Breast epithelium (tissue), 4 donors: ENCODE results near the gene LAIR2. TPM values are rescaled to one million over a fixed set of nuclear protein-coding genes. Genes with fewer than 3 reads are reported as not detected.

Experiments used
- DNase-seq, 2 donors: peaks; one replicate each; pipeline ENCODE4 v3.0.0-alpha.2; 2019; ENCODE audit warnings: low spot score in 2 of 2
- H3K27ac ChIP-seq, 2 donors: fragments of 200-600 bp; sonication (generic) in 1 of 2; one replicate each; pipeline ENCODE4 v1.5.1; 2016 to 2019; ENCODE audit warnings: mild to moderate bottlenecking in 1 of 2
- H3K27me3 ChIP-seq, 2 donors: fragments of 200-600 bp; sonication (generic) in 1 of 2; one replicate each; pipeline versions ENCODE4 v1.5.1 to v1.6.0; 2017 to 2019; ENCODE audit warnings: control low read depth in 1 of 2, mild to moderate bottlenecking in 1 of 2
- H3K36me3 ChIP-seq: fragments of 200-600 bp; one replicate; pipeline ENCODE4 v1.5.1; 2019
- H3K4me1 ChIP-seq, 2 donors: fragments of 200-600 bp; sonication (generic); one replicate each; pipeline ENCODE4 v1.5.1; 2016 to 2019; ENCODE audit warnings: control low read depth in 1 of 2
- H3K4me3 ChIP-seq, 3 donors: fragments of 200-600 bp; sonication (generic); 1 replicate in 2 of 3; 2 replicates in 1 of 3; pipeline ENCODE4 v1.5.1; 2016 to 2019; ENCODE audit warnings: mild to moderate bottlenecking in 3 of 3, moderate library complexity in 2 of 3
- H3K9me3 ChIP-seq, 2 donors: fragments of 200-600 bp; sonication (generic) in 1 of 2; one replicate each; pipeline ENCODE4 v1.5.1; 2016 to 2019; ENCODE audit warnings: control low read depth in 1 of 2
- POLR2A ChIP-seq: fragments of 450-650 bp; IDR thresholded peaks from one replicate; pipeline ENCODE4 v1.6.1; 2016; ENCODE audit warnings: antibody characterized with exemption, mild to moderate bottlenecking, moderate library complexity
- POLR2AphosphoS5 ChIP-seq, 3 donors: sonication (generic); formaldehyde crosslinking; IDR thresholded peaks; one replicate each; pipeline ENCODE4 v1.6.1; 2017; ENCODE audit warnings: antibody characterized with exemption in 3 of 3
- intact Hi-C: fragments of 100-400 bp; cut with DNase I; formaldehyde crosslinking; loops from one replicate; pipeline ENCODE4 v1.15.1; 2023; ENCODE audit warnings: low total_unique reads
- total RNA-seq, 3 donors: library from RNA; depleted of rRNA; stranded (reverse); fragments of >200 nt; gene quantifications; one replicate each; pipeline ENCODE4 v1.1.0, GENCODE V29; 2016
- TF ChIP-seq, protein P1 (sequence below), 3 donors: fragments of 450-650 bp; IDR thresholded peaks; one replicate each; pipeline ENCODE4 v1.5.1; 2016 to 2017; ENCODE audit warnings: antibody characterized with exemption in 3 of 3, mild to moderate bottlenecking in 3 of 3, moderate library complexity in 3 of 3

Gene LAIR2
- total RNA-seq, 3 donors from 2014 or later, result not detected

DNA sequence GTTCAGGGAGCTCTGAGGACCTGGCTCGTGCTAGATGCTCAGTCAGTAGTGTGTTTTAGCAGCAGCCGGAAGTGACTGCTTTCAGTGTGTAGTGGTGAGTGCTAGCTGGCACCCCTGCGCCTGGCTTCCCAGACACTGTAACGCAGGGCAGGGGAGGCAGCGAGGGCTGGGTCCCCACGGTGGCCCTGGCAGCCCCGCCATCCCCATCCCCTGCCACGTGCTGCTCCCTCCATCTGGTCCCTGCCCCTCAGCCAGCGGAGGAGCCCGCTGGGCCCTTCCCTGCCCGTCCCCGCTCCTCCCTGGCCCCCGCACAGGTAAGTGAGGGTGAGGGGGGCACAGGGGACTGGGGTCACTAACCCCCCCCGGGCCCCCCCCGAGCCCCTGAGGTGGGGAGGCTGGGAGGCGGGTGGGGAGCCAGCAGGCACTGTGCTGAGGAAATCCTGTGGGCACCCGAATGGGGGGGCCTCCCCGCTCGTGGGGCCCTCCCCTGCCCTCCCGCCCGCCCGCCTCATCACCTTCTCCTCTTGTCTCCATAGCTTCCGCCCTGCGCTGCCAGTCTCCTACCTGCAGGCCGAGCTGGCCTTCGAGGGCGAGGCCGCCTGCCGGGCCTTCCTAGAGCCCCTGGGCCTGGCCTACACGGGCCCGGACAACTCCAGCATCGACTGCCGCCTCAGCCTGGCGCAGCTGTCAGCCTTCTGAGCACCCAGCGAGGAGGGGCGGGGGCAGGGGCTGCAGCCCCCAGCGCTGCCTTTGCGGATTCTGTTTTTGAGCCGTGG is 42.2 kb upstream of the LAIR2 start:
- peaks cover 44% of the 10 kb centered on the region for H3K36me3 ChIP-seq
- H3K27me3 ChIP-seq, result no peaks in the 10 kb centered on the region
- intact Hi-C loops, result no loop called here
- H3K9me3 ChIP-seq, result no peaks in the 10 kb centered on the region
- peaks cover 0 to 7% of the 10 kb centered on the region in 2 donors for H3K4me1 ChIP-seq
- no peak for DNase-seq
- peak overlapping the region in 1 of 2 donors; percentile 57 for H3K27ac ChIP-seq
- TF ChIP-seq POLR2AphosphoS5 (IDR thresholded peaks at IDR 0.05) (no peak), POLR2A (no peak)
- TF ChIP-seq, protein P1, sequence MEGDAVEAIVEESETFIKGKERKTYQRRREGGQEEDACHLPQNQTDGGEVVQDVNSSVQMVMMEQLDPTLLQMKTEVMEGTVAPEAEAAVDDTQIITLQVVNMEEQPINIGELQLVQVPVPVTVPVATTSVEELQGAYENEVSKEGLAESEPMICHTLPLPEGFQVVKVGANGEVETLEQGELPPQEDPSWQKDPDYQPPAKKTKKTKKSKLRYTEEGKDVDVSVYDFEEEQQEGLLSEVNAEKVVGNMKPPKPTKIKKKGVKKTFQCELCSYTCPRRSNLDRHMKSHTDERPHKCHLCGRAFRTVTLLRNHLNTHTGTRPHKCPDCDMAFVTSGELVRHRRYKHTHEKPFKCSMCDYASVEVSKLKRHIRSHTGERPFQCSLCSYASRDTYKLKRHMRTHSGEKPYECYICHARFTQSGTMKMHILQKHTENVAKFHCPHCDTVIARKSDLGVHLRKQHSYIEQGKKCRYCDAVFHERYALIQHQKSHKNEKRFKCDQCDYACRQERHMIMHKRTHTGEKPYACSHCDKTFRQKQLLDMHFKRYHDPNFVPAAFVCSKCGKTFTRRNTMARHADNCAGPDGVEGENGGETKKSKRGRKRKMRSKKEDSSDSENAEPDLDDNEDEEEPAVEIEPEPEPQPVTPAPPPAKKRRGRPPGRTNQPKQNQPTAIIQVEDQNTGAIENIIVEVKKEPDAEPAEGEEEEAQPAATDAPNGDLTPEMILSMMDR (IDR thresholded peaks at IDR 0.05), result no peak
- H3K4me3 ChIP-seq, result no peak overlapping the region

DNA sequence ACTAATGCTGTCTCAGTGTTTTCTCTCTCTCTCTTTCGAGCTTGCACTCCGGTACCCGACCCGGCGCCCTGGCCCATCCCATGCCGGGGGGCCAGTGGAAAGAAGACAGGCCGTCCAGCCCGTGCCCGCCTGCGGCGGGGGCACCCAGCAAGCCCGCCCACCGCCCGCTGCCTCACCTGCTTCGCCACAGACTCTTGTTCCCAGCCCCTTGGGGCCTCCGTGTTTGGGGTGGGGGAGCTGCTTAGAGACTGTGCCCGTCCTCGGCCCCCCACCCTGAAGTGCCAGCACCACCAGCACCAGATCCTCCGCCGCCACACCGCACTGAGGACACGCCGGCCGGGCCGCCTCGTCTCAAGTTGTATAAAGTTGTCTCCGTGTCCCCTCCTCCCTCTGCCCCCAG is 41.4 kb upstream of the LAIR2 start:
- Histone ChIP-seq H3K4me1 (peaks cover 0 to 7% of the 10 kb centered on the region in 2 donors), H3K27me3 (no peaks in the 10 kb centered on the region), H3K4me3 (no peak overlapping the region), H3K9me3 (no peaks in the 10 kb centered on the region), H3K27ac (no peak overlapping the region), H3K36me3 (peaks cover 37% of the 10 kb centered on the region)
- TF ChIP-seq, protein P1 (IDR thresholded peaks at IDR 0.05), result no peak
- no peak for TF ChIP-seq POLR2A
- no peak for TF ChIP-seq POLR2AphosphoS5 (IDR thresholded peaks at IDR 0.05)
- intact Hi-C loops, result no loop called here
- DNase-seq, result no peak

DNA sequence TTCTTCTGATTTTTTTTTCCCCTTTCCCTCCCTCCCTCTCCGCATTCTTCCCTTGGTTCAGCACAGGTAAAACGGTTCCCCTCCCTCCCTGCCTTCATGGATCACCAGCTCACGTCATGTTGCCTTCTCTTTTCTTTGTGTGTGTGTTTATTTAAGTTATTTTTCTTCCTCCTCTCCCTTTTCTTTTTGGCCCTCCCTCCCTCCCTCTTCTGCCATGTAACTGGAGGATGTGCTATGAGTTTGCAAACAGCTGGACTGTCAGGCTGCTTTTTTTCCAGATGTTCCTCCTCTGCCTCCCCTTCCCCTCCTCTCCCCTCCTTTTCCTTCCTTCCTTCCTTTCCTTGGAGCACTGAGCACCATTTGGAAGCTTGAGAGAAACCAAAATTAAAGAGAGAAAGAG is 41.0 kb upstream of the LAIR2 start:
- peaks cover 33% of the 10 kb centered on the region for H3K36me3 ChIP-seq
- H3K9me3 ChIP-seq, result no peaks in the 10 kb centered on the region
- H3K4me1 ChIP-seq, result peaks cover 0 to 7% of the 10 kb centered on the region in 2 donors
- no peak for DNase-seq
- intact Hi-C loops, result no loop called here
- H3K27me3 ChIP-seq, result no peaks in the 10 kb centered on the region
- H3K27ac ChIP-seq, result peak overlapping the region in 1 of 2 donors; percentile 98
- TF ChIP-seq, protein P1 (IDR thresholded peaks at IDR 0.05), result no peak
- TF ChIP-seq POLR2A (no peak), POLR2AphosphoS5 (IDR thresholded peaks at IDR 0.05) (no peak)
- no peak overlapping the region for H3K4me3 ChIP-seq

DNA sequence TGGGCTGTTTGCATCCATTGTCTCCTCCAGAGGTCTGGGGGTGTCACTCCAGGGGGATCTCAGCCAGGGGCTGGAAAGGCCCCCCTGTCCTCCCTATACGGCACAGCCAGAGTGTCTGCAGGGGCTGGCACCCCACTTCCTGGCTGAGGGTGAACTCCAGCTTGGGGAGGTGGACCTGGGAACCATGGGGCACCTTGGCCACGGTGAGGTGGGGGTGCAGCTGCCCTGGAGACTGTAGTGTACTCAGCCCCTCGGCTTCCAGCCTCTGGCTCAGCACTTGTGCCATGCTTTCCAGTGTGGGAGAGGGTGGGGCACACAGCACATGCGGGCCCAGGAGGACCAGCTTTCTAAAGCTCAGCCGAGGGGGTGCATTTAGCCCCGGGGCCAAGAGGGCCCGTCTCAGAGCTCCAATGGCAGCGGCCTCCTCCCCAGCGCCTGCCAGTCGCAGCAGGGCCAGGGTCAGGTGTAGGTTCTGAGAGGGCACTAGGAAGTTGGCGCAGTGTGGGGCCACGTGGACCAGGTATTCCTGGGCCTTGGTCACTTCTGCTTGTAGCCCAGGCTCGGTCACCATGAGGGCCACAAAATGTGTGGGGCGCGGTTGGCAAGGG is 40.5 kb upstream of the LAIR2 start:
- TF ChIP-seq, protein P1 (IDR thresholded peaks at IDR 0.05), result no peak
- TF ChIP-seq POLR2A (no peak), POLR2AphosphoS5 (IDR thresholded peaks at IDR 0.05) (no peak)
- Histone ChIP-seq H3K9me3 (no peaks in the 10 kb centered on the region), H3K4me3 (peak overlapping the region; percentile 58 to 82 (median 71)), H3K27me3 (no peaks in the 10 kb centered on the region), H3K27ac (peak overlapping the region; percentile 96 to 98), H3K36me3 (peaks cover 28% of the 10 kb centered on the region), H3K4me1 (peaks cover 0 to 7% of the 10 kb centered on the region in 2 donors)
- no peak for DNase-seq
- intact Hi-C loops, result no loop called here
